ENCODE data around the gene CEMIP2.

The CEMIP2 gene

DNA sequence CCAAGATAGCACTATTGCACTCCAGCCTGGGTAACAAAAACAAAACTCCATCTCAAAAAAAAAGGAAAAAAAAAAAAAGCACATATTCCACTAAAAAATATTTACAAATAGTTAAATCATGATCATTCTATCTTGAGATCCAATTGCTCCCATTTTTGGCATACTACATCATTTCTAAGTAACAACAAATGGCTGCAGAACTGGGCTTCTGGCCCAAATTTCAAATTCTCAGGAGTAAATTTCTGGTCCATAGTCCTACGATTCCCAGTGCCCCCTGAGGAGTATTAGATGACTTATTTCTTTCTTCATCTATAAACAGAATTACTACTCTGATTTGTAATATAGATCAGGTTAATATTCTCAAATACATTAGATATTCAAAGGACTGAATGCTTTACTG is 62.1 kb downstream of the CEMIP2 start:
- DNase-seq (ENCODE audit: low read depth, low spot score), result no peak
- POLR2A ChIA-PET, result no interaction called here
- CTCF ChIA-PET, result interaction anchor here (1.8 kb wide), 1 partner anchor 10 kb away, joined by 12 read pairs; no protein-coding TSS in a partner anchor
- no peak overlapping the region for H3K4me3 ChIP-seq (ENCODE audit: low read depth, low read length)
- TF ChIP-seq, protein P1, sequence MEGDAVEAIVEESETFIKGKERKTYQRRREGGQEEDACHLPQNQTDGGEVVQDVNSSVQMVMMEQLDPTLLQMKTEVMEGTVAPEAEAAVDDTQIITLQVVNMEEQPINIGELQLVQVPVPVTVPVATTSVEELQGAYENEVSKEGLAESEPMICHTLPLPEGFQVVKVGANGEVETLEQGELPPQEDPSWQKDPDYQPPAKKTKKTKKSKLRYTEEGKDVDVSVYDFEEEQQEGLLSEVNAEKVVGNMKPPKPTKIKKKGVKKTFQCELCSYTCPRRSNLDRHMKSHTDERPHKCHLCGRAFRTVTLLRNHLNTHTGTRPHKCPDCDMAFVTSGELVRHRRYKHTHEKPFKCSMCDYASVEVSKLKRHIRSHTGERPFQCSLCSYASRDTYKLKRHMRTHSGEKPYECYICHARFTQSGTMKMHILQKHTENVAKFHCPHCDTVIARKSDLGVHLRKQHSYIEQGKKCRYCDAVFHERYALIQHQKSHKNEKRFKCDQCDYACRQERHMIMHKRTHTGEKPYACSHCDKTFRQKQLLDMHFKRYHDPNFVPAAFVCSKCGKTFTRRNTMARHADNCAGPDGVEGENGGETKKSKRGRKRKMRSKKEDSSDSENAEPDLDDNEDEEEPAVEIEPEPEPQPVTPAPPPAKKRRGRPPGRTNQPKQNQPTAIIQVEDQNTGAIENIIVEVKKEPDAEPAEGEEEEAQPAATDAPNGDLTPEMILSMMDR (IDR thresholded peaks at IDR 0.05; ENCODE audit: insufficient read depth, low read length, missing control alignments), result no peak

DNA sequence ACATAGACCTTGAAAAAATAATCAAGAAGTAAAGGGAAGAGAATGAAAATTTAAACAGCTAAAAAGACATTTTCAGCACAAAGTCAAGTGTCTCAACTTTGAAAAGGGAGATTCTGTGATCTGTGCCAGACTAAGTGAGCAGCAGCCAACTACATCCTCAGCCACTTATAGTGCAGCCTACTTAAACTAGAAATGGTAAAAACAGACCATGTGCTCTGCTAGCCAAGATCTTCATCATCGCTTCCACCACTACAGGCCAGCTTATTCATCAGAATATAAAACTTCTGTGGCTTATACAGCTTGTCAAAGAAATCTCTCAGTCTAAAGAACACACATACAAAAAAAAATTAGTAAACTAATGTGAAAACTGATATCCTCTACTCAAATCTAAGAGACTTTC is 63.5 kb downstream of the CEMIP2 start:
- POLR2A ChIA-PET, result interaction anchor here (0.7 to 1.2 kb wide), 3 partner anchors 9 to 1290 kb away, joined by 3 to 4 read pairs (median 3); partner anchors contain the start of gene KLF9
- TF ChIP-seq, protein P1 (IDR thresholded peaks at IDR 0.05; ENCODE audit: insufficient read depth, low read length, missing control alignments), result no peak
- no peak for DNase-seq (ENCODE audit: low read depth, low spot score)
- CTCF ChIA-PET, result interaction anchor here (1.0 to 1.5 kb wide), 3 partner anchors 10 to 100 kb away, joined by 5 to 10 read pairs (median 7); no protein-coding TSS in a partner anchor
- H3K4me3 ChIP-seq (ENCODE audit: low read depth, low read length), result no peak overlapping the region

DNA sequence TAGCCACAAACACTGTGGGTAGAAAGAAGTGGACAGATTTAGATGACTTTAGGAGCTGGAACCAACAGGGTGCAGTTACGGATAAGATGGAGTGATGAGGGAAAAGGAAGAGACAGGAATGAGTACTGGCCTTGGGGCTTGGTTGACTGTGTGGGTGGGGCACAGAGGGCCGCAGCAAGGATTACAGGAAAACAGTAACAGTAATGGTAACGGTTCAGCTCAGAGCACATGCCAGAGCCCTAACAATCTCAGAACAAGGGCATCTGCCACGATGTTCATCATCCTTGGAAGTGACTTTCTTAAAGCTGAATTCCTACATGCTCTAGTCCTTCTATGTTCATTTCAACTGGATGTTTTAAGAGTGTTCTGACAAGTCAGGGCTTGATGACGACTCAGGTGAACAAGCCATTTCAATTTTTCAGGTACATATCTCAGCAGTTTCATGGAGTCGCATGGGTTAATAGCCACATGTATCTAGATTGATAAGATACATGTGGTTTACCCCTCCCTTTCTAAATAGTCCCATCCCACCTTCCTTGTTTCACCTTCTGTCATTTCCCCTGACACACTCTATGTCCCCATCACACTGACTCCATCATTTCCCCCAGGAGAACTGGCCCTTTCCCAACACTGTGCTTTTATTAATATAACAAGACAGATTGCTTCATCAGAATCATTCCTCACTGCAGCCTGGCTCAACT is 65.0 kb downstream of the CEMIP2 start:
- CTCF ChIA-PET, result interaction anchor here (0.8 to 1.2 kb wide), 3 partner anchors 11 to 103 kb away, joined by 3 to 4 read pairs (median 3); no protein-coding TSS in a partner anchor
- no peak for DNase-seq (ENCODE audit: low read depth, low spot score)
- H3K4me3 ChIP-seq (ENCODE audit: low read depth, low read length), result no peak overlapping the region
- POLR2A ChIA-PET, result no interaction called here
- TF ChIP-seq, protein P1 (IDR thresholded peaks at IDR 0.05; ENCODE audit: insufficient read depth, low read length, missing control alignments), result no peak

DNA sequence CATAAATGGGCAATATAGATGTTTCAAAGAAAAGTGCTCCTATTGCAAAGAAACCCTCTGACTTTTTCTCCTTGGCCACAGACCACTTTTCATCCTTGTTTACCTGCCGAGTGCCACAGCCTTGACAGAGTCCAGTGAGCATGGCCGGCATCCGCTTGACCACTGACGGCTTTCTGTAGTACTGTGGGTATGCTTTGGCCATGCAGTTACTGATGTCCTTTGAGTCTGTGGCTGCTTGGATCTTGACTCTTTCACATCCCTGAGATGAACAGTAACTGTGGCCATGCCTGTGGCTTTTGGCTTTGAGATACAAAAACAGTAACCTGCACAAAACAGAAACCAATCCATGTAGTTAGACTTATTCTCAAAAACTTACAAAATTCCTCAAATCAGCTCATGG is 70.4 kb downstream of the CEMIP2 start:
- TF ChIP-seq, protein P1 (IDR thresholded peaks at IDR 0.05; ENCODE audit: insufficient read depth, low read length, missing control alignments), result no peak
- ChIA-PET POLR2A (no interaction called here), CTCF (no interaction called here)
- H3K4me3 ChIP-seq (ENCODE audit: low read depth, low read length), result no peak overlapping the region
- DNase-seq (ENCODE audit: low read depth, low spot score), result no peak

DNA sequence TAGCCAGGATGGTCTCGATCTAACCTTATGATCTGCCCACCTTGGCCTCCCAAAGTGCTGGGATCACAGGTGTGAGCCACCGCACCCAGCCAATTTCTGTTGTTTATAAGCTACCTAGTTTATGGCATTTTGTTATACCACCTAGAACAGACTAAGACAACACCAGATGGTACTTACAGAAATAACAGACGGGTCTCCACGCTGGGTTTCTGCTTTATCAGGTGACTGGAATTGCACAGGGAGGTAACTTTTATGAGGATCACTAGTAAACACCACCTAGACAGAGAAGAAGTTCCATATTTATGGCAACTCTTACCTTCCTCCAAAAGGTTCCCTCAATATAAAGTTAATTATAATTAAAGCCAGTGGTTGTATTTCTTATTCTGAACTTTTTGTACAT is 74.0 kb downstream of the CEMIP2 start:
- TF ChIP-seq, protein P1 (IDR thresholded peaks at IDR 0.05; ENCODE audit: insufficient read depth, low read length, missing control alignments), result no peak
- DNase-seq (ENCODE audit: low read depth, low spot score), result no peak
- ChIA-PET POLR2A (no interaction called here), CTCF (interaction anchor here (0.8 to 1.2 kb wide), 2 partner anchors 10 to 23 kb away, joined by 3 read pairs; no protein-coding TSS in a partner anchor)
- no peak overlapping the region for H3K4me3 ChIP-seq (ENCODE audit: low read depth, low read length)

DNA sequence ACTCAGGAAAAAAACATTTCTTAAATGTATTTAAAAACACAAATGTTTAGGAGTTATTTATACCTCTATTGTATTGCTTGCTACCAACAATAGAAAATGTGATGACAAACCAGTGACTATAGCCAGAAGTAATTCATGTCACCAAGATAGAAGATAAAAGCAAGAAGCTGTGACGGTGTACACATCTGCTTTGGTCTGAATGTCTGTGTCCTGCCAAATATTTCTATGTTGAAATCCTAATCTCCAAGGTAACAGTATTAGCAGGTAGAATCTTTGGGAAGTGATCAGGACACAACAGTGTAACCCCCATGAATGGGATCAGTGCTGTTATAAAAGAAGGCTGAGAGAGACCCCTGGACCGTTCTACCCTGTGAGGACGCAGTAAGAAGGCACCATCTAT is 74.7 kb downstream of the CEMIP2 start:
- no peak for DNase-seq (ENCODE audit: low read depth, low spot score)
- CTCF ChIA-PET, result interaction anchor here (1.2 kb wide), 1 partner anchor 23 kb away, joined by 3 read pairs; no protein-coding TSS in a partner anchor
- TF ChIP-seq, protein P1 (IDR thresholded peaks at IDR 0.05; ENCODE audit: insufficient read depth, low read length, missing control alignments), result no peak
- POLR2A ChIA-PET, result no interaction called here
- no peak overlapping the region for H3K4me3 ChIP-seq (ENCODE audit: low read depth, low read length)

All from AG04449 (cell line).